Mesodermal cell (in vitro differentiated cells): ENCODE data around the gene IARS1.

Experiments used
- H3K27ac ChIP-seq: 2 replicates; pipeline ENCODE4 v1.7.0; 2013; ENCODE audit warnings: mild to moderate bottlenecking, low read depth, low read length, moderate library complexity; ENCODE audit not compliant: severe bottlenecking
- H3K36me3 ChIP-seq: 2 replicates; pipeline ENCODE4 v1.7.1; 2013; ENCODE audit warnings: mild to moderate bottlenecking, low read length, moderate library complexity; ENCODE audit not compliant: control insufficient read depth, insufficient read depth
- H3K4me1 ChIP-seq: one replicate; pipeline ENCODE4 v1.7.1; 2013; ENCODE audit warnings: mild to moderate bottlenecking, low read length; ENCODE audit not compliant: insufficient read depth, control insufficient read depth, poor library complexity, severe bottlenecking
- H3K4me3 ChIP-seq: 2 replicates; pipeline ENCODE4 v1.7.0; 2013; ENCODE audit warnings: low read length, control low read depth, mild to moderate bottlenecking; ENCODE audit not compliant: insufficient read depth, poor library complexity, severe bottlenecking; ENCODE audit errors: extremely low read depth
- H3K9me3 ChIP-seq: 2 replicates; pipeline ENCODE4 v1.7.1; 2013; ENCODE audit warnings: mild to moderate bottlenecking, low read length, moderate library complexity; ENCODE audit not compliant: control insufficient read depth
- whole genome bisulfite sequencing, 2 experiments: methylation state at CpG; one replicate each; pipeline ENCODE4 v1.1.5; 2013; ENCODE audit warnings: missing lambda C conversion rate in 2 of 2; ENCODE audit not compliant: insufficient coverage in 2 of 2; 5-methylcytosine and 5-hydroxymethylcytosine counted together

Gene IARS1

GRCh38 chr9:92324889-92325268 is 31.4 kb upstream of the IARS1 start:
- WGBS, 2 experiments: 0 to 1% methylated on average over 7 to 12 of the region's 12 CpGs
- peaks cover 27% of the 10 kb centered on the region for H3K36me3 ChIP-seq
- H3K4me1 ChIP-seq: peaks cover 9% of the 10 kb centered on the region
- no peaks in the 10 kb centered on the region for H3K9me3 ChIP-seq
- peak overlapping the region; percentile 83 for H3K4me3 ChIP-seq
- H3K27ac ChIP-seq: peak overlapping the region; percentile 99

GRCh38 chr9:92324431-92324830 is 30.9 kb upstream of the IARS1 start:
- 14 to 15% methylated on average over 1 of the region's 2 CpGs for WGBS, 2 experiments
- Histone ChIP-seq H3K4me3 (peak overlapping the region; percentile 83), H3K9me3 (no peaks in the 10 kb centered on the region), H3K36me3 (peaks cover 32% of the 10 kb centered on the region), H3K4me1 (peaks cover 9% of the 10 kb centered on the region), H3K27ac (no peak overlapping the region)

- WGBS, 2 experiments: no CpG with 5 or more reads among the region's 5 CpGs
- Histone ChIP-seq H3K9me3 (no peaks in the 10 kb centered on the region), H3K36me3 (peaks cover 76% of the 10 kb centered on the region)
Measured at GRCh38 chr9:92315456-92315855, 22.0 kb upstream of the IARS1 start.

GRCh38 chr9:92313624-92314012 is 20.1 kb upstream of the IARS1 start:
- no peak overlapping the region for H3K4me3 ChIP-seq
- H3K4me1 ChIP-seq: no peaks in the 10 kb centered on the region
- H3K9me3 ChIP-seq: no peaks in the 10 kb centered on the region
- H3K36me3 ChIP-seq: peaks cover 75% of the 10 kb centered on the region
- 100% methylated on average over 1 to 2 of the region's 2 CpGs for WGBS, 2 experiments
- peak overlapping the region; percentile 16 for H3K27ac ChIP-seq

More at GRCh38 chr9:92315456-92315855, 22.0 kb upstream of the IARS1 start:
- Histone ChIP-seq H3K4me3 (no peak overlapping the region), H3K4me1 (no peaks in the 10 kb centered on the region), H3K27ac (no peak overlapping the region)

- Histone ChIP-seq H3K4me1 (no peaks in the 10 kb centered on the region), H3K9me3 (no peaks in the 10 kb centered on the region), H3K36me3 (peaks cover 75% of the 10 kb centered on the region), H3K27ac (peak overlapping the region; percentile 16), H3K4me3 (no peak overlapping the region)
- WGBS, 2 experiments: 87 to 91% methylated on average over 4 to 6 of the region's 6 CpGs
Measured at GRCh38 chr9:92312887-92313623, 19.6 kb upstream of the IARS1 start.

- H3K9me3 ChIP-seq: no peaks in the 10 kb centered on the region
- no peaks in the 10 kb centered on the region for H3K4me1 ChIP-seq
- peaks cover 75% of the 10 kb centered on the region for H3K36me3 ChIP-seq
- no peak overlapping the region for H3K4me3 ChIP-seq
- no peak overlapping the region for H3K27ac ChIP-seq
- 93 to 100% methylated on average over 1 of the region's 3 CpGs for WGBS, 2 experiments
Measured at GRCh38 chr9:92310562-92310961, 17.1 kb upstream of the IARS1 start.

GRCh38 chr9:92308893-92309292 is 15.4 kb upstream of the IARS1 start:
- Histone ChIP-seq H3K4me1 (no peaks in the 10 kb centered on the region), H3K36me3 (peaks cover 76% of the 10 kb centered on the region)

GRCh38 chr9:92300936-92301335 is 7.4 kb upstream of the IARS1 start:
- Histone ChIP-seq H3K9me3 (no peaks in the 10 kb centered on the region), H3K36me3 (peaks cover 89% of the 10 kb centered on the region), H3K4me1 (peaks cover 3% of the 10 kb centered on the region), H3K27ac (no peak overlapping the region), H3K4me3 (no peak overlapping the region)
- WGBS, 2 experiments: 83% methylated on average over 1 of the region's 1 CpG; no CpG with 5 or more reads in 1 of the 2 experiments

More at GRCh38 chr9:92308893-92309292, 15.4 kb upstream of the IARS1 start:
- Histone ChIP-seq H3K9me3 (no peaks in the 10 kb centered on the region), H3K4me3 (no peak overlapping the region), H3K27ac (no peak overlapping the region)

GRCh38 chr9:92299116-92299515 is 5.6 kb upstream of the IARS1 start:
- no peaks in the 10 kb centered on the region for H3K9me3 ChIP-seq
- peaks cover 10% of the 10 kb centered on the region for H3K4me1 ChIP-seq
- WGBS, 2 experiments: 60% methylated on average over 1 of the region's 1 CpG; no CpG with 5 or more reads in 1 of the 2 experiments
- peaks cover 71% of the 10 kb centered on the region for H3K36me3 ChIP-seq
- no peak overlapping the region for H3K27ac ChIP-seq
- H3K4me3 ChIP-seq: no peak overlapping the region

- no CpG with 5 or more reads among the region's 3 CpGs for WGBS, 2 experiments
Measured at GRCh38 chr9:92298036-92298435, 4.5 kb upstream of the IARS1 start.

GRCh38 chr9:92297611-92298010 is 4.1 kb upstream of the IARS1 start:
- Histone ChIP-seq H3K36me3 (peaks cover 56% of the 10 kb centered on the region), H3K4me3 (no peak overlapping the region), H3K4me1 (peaks cover 10% of the 10 kb centered on the region), H3K9me3 (no peaks in the 10 kb centered on the region), H3K27ac (no peak overlapping the region)
- no CpG with 5 or more reads among the region's 3 CpGs for WGBS, 2 experiments

More at GRCh38 chr9:92298036-92298435, 4.5 kb upstream of the IARS1 start:
- peaks cover 10% of the 10 kb centered on the region for H3K4me1 ChIP-seq
- H3K9me3 ChIP-seq: no peaks in the 10 kb centered on the region
- peaks cover 60% of the 10 kb centered on the region for H3K36me3 ChIP-seq
- no peak overlapping the region for H3K4me3 ChIP-seq
- no peak overlapping the region for H3K27ac ChIP-seq
